Occipital lobe (tissue), 2 donors: Measurements from ENCODE around the gene TRIM37. TPM values are rescaled to one million over a fixed set of nuclear protein-coding genes. Genes with fewer than 3 reads are reported as not detected.
A peak's percentile ranks its signal among the peaks of the same experiment; 100 is the strongest.
"Not testable (repeated sequence)": the region's sequence is repeated elsewhere in the genome, so short reads cannot be mapped to it uniquely, and the experiment has no call there.

Experiments used
- DNase-seq: peaks from one replicate; lab custom pipeline; 2025; lab: John Stamatoyannopoulos, UW
- total RNA-seq: library from RNA; depleted of rRNA; stranded (reverse); fragments of >200 nt; gene quantifications from one replicate; pipeline ENCODE4 v1.2.3, GENCODE V29; 2014

Gene TRIM37
- 114 TPM for total RNA-seq

GRCh38 chr17:59106463-59107305 lies at the start of gene TRIM37:
TSS of gene TRIM37 (minus strand) at chr17:59106880. CDS start at chr17:59106461, 419 bp downstream.
- DNase-seq = peak; percentile 95

- DNase-seq = peak; percentile 100
These were observed 48.9 kb upstream of the TRIM37 start, which contains the start of gene PRR11 for GRCh38 chr17:59155439-59156177. TSS of gene PRR11 (plus strand) at chr17:59155746. CDS start at chr17:59169753, 14,007 bp downstream.

GRCh38 chr17:59154721-59155438 lies 48.2 kb upstream of the TRIM37 start, which contains the start of gene SKA2:
TSS of gene SKA2 (minus strand) at chr17:59155186. CDS start at chr17:59155163, 23 bp downstream.
- peak; percentile 100 for DNase-seq

GRCh38 chr17:59154292-59154720 lies 47.6 kb upstream of the TRIM37 start:
- peak; percentile 60 for DNase-seq

- no peak for DNase-seq
These were observed 46.2 kb upstream of the TRIM37 start for GRCh38 chr17:59152925-59153324.

- no peak for DNase-seq
These were observed 44.9 kb upstream of the TRIM37 start for GRCh38 chr17:59151591-59151990.

- no peak for DNase-seq
These were observed 44.3 kb upstream of the TRIM37 start for GRCh38 chr17:59151006-59151405.

GRCh38 chr17:59149841-59150511 lies 43.3 kb upstream of the TRIM37 start:
- DNase-seq = no peak

- no peak for DNase-seq
These were observed 42.4 kb upstream of the TRIM37 start for GRCh38 chr17:59149051-59149450.

GRCh38 chr17:59145571-59146096 lies 39.0 kb upstream of the TRIM37 start:
- no peak for DNase-seq

- no peak for DNase-seq
These were observed 35.2 kb upstream of the TRIM37 start for GRCh38 chr17:59141860-59142259.

GRCh38 chr17:59139939-59140338 lies 33.3 kb upstream of the TRIM37 start:
- no peak for DNase-seq

- DNase-seq = not testable (repeated sequence)
These were observed 31.7 kb upstream of the TRIM37 start for GRCh38 chr17:59138339-59138738.

GRCh38 chr17:59131131-59131530 lies 24.5 kb upstream of the TRIM37 start:
- no peak for DNase-seq

GRCh38 chr17:59129814-59130213 lies 23.1 kb upstream of the TRIM37 start:
- no peak for DNase-seq

GRCh38 chr17:59126809-59127417 lies 20.2 kb upstream of the TRIM37 start:
- no peak for DNase-seq

- no peak for DNase-seq
These were observed 18.0 kb upstream of the TRIM37 start for GRCh38 chr17:59124665-59125064.

GRCh38 chr17:59121901-59122480 lies 15.3 kb upstream of the TRIM37 start:
- DNase-seq = no peak

GRCh38 chr17:59115474-59115873 lies 8.8 kb upstream of the TRIM37 start:
- no peak for DNase-seq

GRCh38 chr17:59111539-59111938 lies 4.9 kb upstream of the TRIM37 start:
- no peak for DNase-seq
